KOPT-K1 (cell line): Measurements from ENCODE around the gene SEC31B.

Experiments used
- H3K27ac ChIP-seq: fragments of 200-600 bp; sonication (generic); 2 replicates; pipeline ENCODE4 v1.5.1; 2016; ENCODE audit warnings: antibody characterized with exemption, mild to moderate bottlenecking, low read depth, low read length; ENCODE audit not compliant: poor library complexity, severe bottlenecking
- H3K36me3 ChIP-seq: fragments of 200-600 bp; sonication (generic); 2 replicates; pipeline ENCODE4 v1.5.1; 2017; ENCODE audit warnings: antibody characterized with exemption, mild to moderate bottlenecking, low read length, moderate library complexity; ENCODE audit not compliant: insufficient read depth
- H3K9me3 ChIP-seq: fragments of 200-600 bp; sonication (generic); 2 replicates; pipeline ENCODE4 v1.5.1; 2017; ENCODE audit warnings: antibody characterized with exemption, low read length, mild to moderate bottlenecking; ENCODE audit not compliant: insufficient read depth, poor library complexity, severe bottlenecking

SEC31B gene

GRCh38 chr10:100448951-100449350, 70.7 kb downstream of the SEC31B start:
- Histone ChIP-seq H3K27ac (no peak overlapping the region), H3K9me3 (no peaks in the 10 kb centered on the region), H3K36me3 (no peaks in the 10 kb centered on the region)

GRCh38 chr10:100447663-100448062, 72.0 kb downstream of the SEC31B start:
- no peak overlapping the region for H3K27ac ChIP-seq
- no peaks in the 10 kb centered on the region for H3K9me3 ChIP-seq
- no peaks in the 10 kb centered on the region for H3K36me3 ChIP-seq

- H3K27ac ChIP-seq: no peak overlapping the region
- H3K36me3 ChIP-seq: no peaks in the 10 kb centered on the region
- H3K9me3 ChIP-seq: no peaks in the 10 kb centered on the region
Measured at GRCh38 chr10:100446130-100446761, 73.4 kb downstream of the SEC31B start.

- H3K9me3 ChIP-seq: no peaks in the 10 kb centered on the region
- H3K27ac ChIP-seq: no peak overlapping the region
- no peaks in the 10 kb centered on the region for H3K36me3 ChIP-seq
Measured at GRCh38 chr10:100442548-100442947, 77.1 kb downstream of the SEC31B start.

- no peaks in the 10 kb centered on the region for H3K36me3 ChIP-seq
- no peaks in the 10 kb centered on the region for H3K9me3 ChIP-seq
- H3K27ac ChIP-seq: no peak overlapping the region
Measured at GRCh38 chr10:100438674-100439315, 80.9 kb downstream of the SEC31B start.
